ENCODE data around the gene CNNM3.
A peak's percentile ranks its signal among the peaks of the same experiment; 100 is the strongest.

CNNM3 gene

GRCh38 chr2:96876269-96877041, 60.4 kb downstream of the CNNM3 start:
- no peaks in the 10 kb centered on the region for H3K36me3 ChIP-seq
- no peak for DNase-seq
- no peak overlapping the region for H3K4me3 ChIP-seq (ENCODE audit: low read depth, low read length)
- no peaks in the 10 kb centered on the region for H3K27me3 ChIP-seq
- H3K4me1 ChIP-seq, result peaks cover 16% of the 10 kb centered on the region
- no peak for TF ChIP-seq CTCF (IDR thresholded peaks at IDR 0.05; ENCODE audit: low read depth, low read length)
- no peaks in the 10 kb centered on the region for H3K9me3 ChIP-seq

GRCh38 chr2:96877042-96877451, 61.0 kb downstream of the CNNM3 start:
- Histone ChIP-seq H3K4me3 (ENCODE audit: low read depth, low read length) (no peak overlapping the region), H3K9me3 (no peaks in the 10 kb centered on the region), H3K4me1 (peaks cover 16% of the 10 kb centered on the region), H3K36me3 (no peaks in the 10 kb centered on the region), H3K27me3 (no peaks in the 10 kb centered on the region)
- DNase-seq, result no peak
- no peak for TF ChIP-seq CTCF (IDR thresholded peaks at IDR 0.05; ENCODE audit: low read depth, low read length)

- Histone ChIP-seq H3K36me3 (no peaks in the 10 kb centered on the region), H3K27me3 (no peaks in the 10 kb centered on the region), H3K9me3 (no peaks in the 10 kb centered on the region), H3K4me1 (peaks cover 16% of the 10 kb centered on the region), H3K4me3 (ENCODE audit: low read depth, low read length) (no peak overlapping the region)
- TF ChIP-seq CTCF (IDR thresholded peaks at IDR 0.05; ENCODE audit: low read depth, low read length), result no peak
- DNase-seq, result peak; percentile 22
These were observed 61.6 kb downstream of the CNNM3 start for GRCh38 chr2:96877631-96878092.

GRCh38 chr2:96878171-96878570, 62.1 kb downstream of the CNNM3 start:
- Histone ChIP-seq H3K4me1 (peaks cover 16% of the 10 kb centered on the region), H3K36me3 (no peaks in the 10 kb centered on the region), H3K27me3 (no peaks in the 10 kb centered on the region), H3K9me3 (no peaks in the 10 kb centered on the region), H3K4me3 (ENCODE audit: low read depth, low read length) (no peak overlapping the region)
- TF ChIP-seq CTCF (IDR thresholded peaks at IDR 0.05; ENCODE audit: low read depth, low read length), result no peak
- no peak for DNase-seq

- Histone ChIP-seq H3K4me1 (peaks cover 16% of the 10 kb centered on the region), H3K27me3 (no peaks in the 10 kb centered on the region), H3K36me3 (no peaks in the 10 kb centered on the region), H3K4me3 (ENCODE audit: low read depth, low read length) (no peak overlapping the region), H3K9me3 (no peaks in the 10 kb centered on the region)
- no peak for DNase-seq
- no peak for TF ChIP-seq CTCF (IDR thresholded peaks at IDR 0.05; ENCODE audit: low read depth, low read length)
These were observed 62.9 kb downstream of the CNNM3 start for GRCh38 chr2:96878796-96879544.
